Measurements from ENCODE around the gene PFKFB3. TPM values are rescaled to one million over a fixed set of nuclear protein-coding genes. Genes with fewer than 3 reads are reported as not detected.
"Not testable (repeated sequence)": the region's sequence is repeated elsewhere in the genome, so short reads cannot be mapped to it uniquely, and the experiment has no call there.

PFKFB3 gene
- total RNA-seq, 2 donors from 2014 or later, result 31.2 to 34.5 TPM

DNA sequence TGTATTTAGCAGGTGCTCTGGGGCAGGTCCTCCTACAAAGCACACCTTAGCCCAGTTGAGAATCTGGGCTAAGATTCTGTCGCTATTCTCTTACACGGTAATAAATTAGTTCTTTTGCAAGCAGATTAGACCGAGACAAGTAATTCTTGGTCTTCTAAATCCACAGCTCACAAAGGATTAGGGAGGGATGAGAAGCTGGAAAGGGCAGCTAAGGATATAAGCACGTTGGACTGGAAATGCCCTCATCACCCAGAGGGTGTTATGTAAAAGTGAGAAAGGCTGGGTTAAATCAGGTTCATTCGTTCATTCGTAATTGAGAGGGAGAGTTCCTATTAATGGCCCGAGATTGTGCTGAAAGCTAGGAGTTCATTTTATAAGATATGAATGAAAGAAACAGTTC is 41.8 kb downstream of the PFKFB3 start:
- Mint-ChIP-seq H3K4me1 (peaks cover 7% of the 10 kb centered on the region), H3K27ac (no peak overlapping the region), H3K9me3 (no peaks in the 10 kb centered on the region), H3K4me3 (no peak overlapping the region), H3K36me3 (ENCODE audit: low read depth) (peaks cover 8% of the 10 kb centered on the region), H3K27me3 (ENCODE audit: insufficient read depth) (no peaks in the 10 kb centered on the region)
- no peaks in the 10 kb centered on the region for H3K36me3 ChIP-seq (ENCODE audit: control insufficient read depth, insufficient read depth, low read length)
- H3K4me1 ChIP-seq (ENCODE audit: control insufficient read depth, insufficient read depth, low read length), result no peaks in the 10 kb centered on the region
- TF ChIP-seq, protein P1, sequence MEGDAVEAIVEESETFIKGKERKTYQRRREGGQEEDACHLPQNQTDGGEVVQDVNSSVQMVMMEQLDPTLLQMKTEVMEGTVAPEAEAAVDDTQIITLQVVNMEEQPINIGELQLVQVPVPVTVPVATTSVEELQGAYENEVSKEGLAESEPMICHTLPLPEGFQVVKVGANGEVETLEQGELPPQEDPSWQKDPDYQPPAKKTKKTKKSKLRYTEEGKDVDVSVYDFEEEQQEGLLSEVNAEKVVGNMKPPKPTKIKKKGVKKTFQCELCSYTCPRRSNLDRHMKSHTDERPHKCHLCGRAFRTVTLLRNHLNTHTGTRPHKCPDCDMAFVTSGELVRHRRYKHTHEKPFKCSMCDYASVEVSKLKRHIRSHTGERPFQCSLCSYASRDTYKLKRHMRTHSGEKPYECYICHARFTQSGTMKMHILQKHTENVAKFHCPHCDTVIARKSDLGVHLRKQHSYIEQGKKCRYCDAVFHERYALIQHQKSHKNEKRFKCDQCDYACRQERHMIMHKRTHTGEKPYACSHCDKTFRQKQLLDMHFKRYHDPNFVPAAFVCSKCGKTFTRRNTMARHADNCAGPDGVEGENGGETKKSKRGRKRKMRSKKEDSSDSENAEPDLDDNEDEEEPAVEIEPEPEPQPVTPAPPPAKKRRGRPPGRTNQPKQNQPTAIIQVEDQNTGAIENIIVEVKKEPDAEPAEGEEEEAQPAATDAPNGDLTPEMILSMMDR (conservative IDR thresholded peaks at IDR 0.05), result no peak
- H3K27me3 ChIP-seq (ENCODE audit: control insufficient read depth, insufficient read depth, low read length, poor library complexity, severe bottlenecking), result no peaks in the 10 kb centered on the region
- H3K9me3 ChIP-seq (ENCODE audit: control insufficient read depth, low read length), result no peaks in the 10 kb centered on the region
- no peak overlapping the region for H3K4me3 ChIP-seq (ENCODE audit: low read length)
- H3K27ac ChIP-seq (ENCODE audit: low read depth, low read length), result no peak overlapping the region
- H3K9ac ChIP-seq (ENCODE audit: extremely low read depth, low read length, poor library complexity, severe bottlenecking), result no peak overlapping the region
- 92 to 94% methylated on average over 4 to 7 of the region's 7 CpGs for WGBS, 2 experiments (ENCODE audit: insufficient coverage in 1 of 2, insufficient read length in 1 of 2)
- DNase-seq, result no peak

- H3K27ac ChIP-seq (ENCODE audit: low read depth, low read length), result no peak overlapping the region
- H3K9me3 Mint-ChIP-seq, result no peaks in the 10 kb centered on the region
- H3K27me3 ChIP-seq (ENCODE audit: control insufficient read depth, insufficient read depth, low read length, poor library complexity, severe bottlenecking), result no peaks in the 10 kb centered on the region
- TF ChIP-seq, protein P1 (conservative IDR thresholded peaks at IDR 0.05), result no peak
- H3K4me3 ChIP-seq (ENCODE audit: low read length), result no peak overlapping the region
- no peak overlapping the region for H3K9ac ChIP-seq (ENCODE audit: extremely low read depth, low read length, poor library complexity, severe bottlenecking)
- no peak overlapping the region for H3K4me3 Mint-ChIP-seq
- peak; percentile 32 for DNase-seq
- no peaks in the 10 kb centered on the region for H3K9me3 ChIP-seq (ENCODE audit: control insufficient read depth, low read length)
- no peak overlapping the region for H3K27ac Mint-ChIP-seq
- H3K36me3 Mint-ChIP-seq (ENCODE audit: low read depth), result peaks cover 2% of the 10 kb centered on the region
- 92 to 95% methylated on average over 6 to 11 of the region's 11 CpGs for WGBS, 2 experiments (ENCODE audit: insufficient coverage in 1 of 2, insufficient read length in 1 of 2)
- H3K4me1 Mint-ChIP-seq, result peaks cover 7% of the 10 kb centered on the region
- no peaks in the 10 kb centered on the region for H3K36me3 ChIP-seq (ENCODE audit: control insufficient read depth, insufficient read depth, low read length)
- no peaks in the 10 kb centered on the region for H3K4me1 ChIP-seq (ENCODE audit: control insufficient read depth, insufficient read depth, low read length)
- no peaks in the 10 kb centered on the region for H3K27me3 Mint-ChIP-seq (ENCODE audit: insufficient read depth)
These were observed 44.4 kb downstream of the PFKFB3 start for GRCh38 chr10:6247041-6247712.

- WGBS, 2 experiments (ENCODE audit: insufficient coverage in 1 of 2, insufficient read length in 1 of 2), result 90 to 99% methylated on average over 2 to 7 of the region's 8 CpGs
- not testable (repeated sequence) for H3K4me1 ChIP-seq (ENCODE audit: control insufficient read depth, insufficient read depth, low read length); H3K27me3 ChIP-seq (ENCODE audit: control insufficient read depth, insufficient read depth, low read length, poor library complexity, severe bottlenecking); H3K9ac ChIP-seq (ENCODE audit: extremely low read depth, low read length, poor library complexity, severe bottlenecking); H3K36me3 Mint-ChIP-seq (ENCODE audit: low read depth); H3K4me3 Mint-ChIP-seq; H3K9me3 Mint-ChIP-seq; H3K27me3 Mint-ChIP-seq (ENCODE audit: insufficient read depth); H3K36me3 ChIP-seq (ENCODE audit: control insufficient read depth, insufficient read depth, low read length); DNase-seq; H3K27ac Mint-ChIP-seq; H3K4me3 ChIP-seq (ENCODE audit: low read length); H3K4me1 Mint-ChIP-seq; H3K9me3 ChIP-seq (ENCODE audit: control insufficient read depth, low read length); H3K27ac ChIP-seq (ENCODE audit: low read depth, low read length)
These were observed 46.2 kb downstream of the PFKFB3 start for GRCh38 chr10:6248908-6249307.

DNA sequence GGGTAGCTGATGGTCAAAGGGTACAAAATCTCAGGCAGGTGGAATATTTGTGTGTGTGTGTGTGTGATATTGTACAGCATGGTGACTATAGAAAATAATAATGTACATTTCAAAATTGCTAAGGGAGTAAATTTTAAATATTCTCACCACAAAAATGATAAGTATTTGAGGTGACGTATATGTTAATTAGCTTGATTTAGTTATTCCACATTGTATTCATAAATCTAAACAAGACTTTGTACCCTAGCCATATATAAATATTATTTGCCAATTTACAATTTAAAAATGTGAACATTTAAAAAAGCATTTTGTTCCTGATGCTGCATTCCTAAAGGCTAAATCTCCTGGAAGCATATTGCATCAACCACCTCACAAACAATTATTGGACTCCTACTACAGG is 47.0 kb downstream of the PFKFB3 start:
- Mint-ChIP-seq H3K9me3 (no peaks in the 10 kb centered on the region), H3K27ac (no peak overlapping the region), H3K36me3 (ENCODE audit: low read depth) (peaks cover 2% of the 10 kb centered on the region), H3K27me3 (ENCODE audit: insufficient read depth) (no peaks in the 10 kb centered on the region), H3K4me3 (no peak overlapping the region), H3K4me1 (peaks cover 4% of the 10 kb centered on the region)
- TF ChIP-seq, protein P1 (conservative IDR thresholded peaks at IDR 0.05), result no peak
- H3K4me3 ChIP-seq (ENCODE audit: low read length), result no peak overlapping the region
- no peak overlapping the region for H3K27ac ChIP-seq (ENCODE audit: low read depth, low read length)
- no peak for DNase-seq
- no peaks in the 10 kb centered on the region for H3K4me1 ChIP-seq (ENCODE audit: control insufficient read depth, insufficient read depth, low read length)
- H3K9me3 ChIP-seq (ENCODE audit: control insufficient read depth, low read length), result no peaks in the 10 kb centered on the region
- H3K27me3 ChIP-seq (ENCODE audit: control insufficient read depth, insufficient read depth, low read length, poor library complexity, severe bottlenecking), result no peaks in the 10 kb centered on the region
- no peaks in the 10 kb centered on the region for H3K36me3 ChIP-seq (ENCODE audit: control insufficient read depth, insufficient read depth, low read length)
- no CpG with 5 or more reads among the region's 1 CpG for WGBS, 2 experiments (ENCODE audit: insufficient coverage in 1 of 2, insufficient read length in 1 of 2)
- no peak overlapping the region for H3K9ac ChIP-seq (ENCODE audit: extremely low read depth, low read length, poor library complexity, severe bottlenecking)
